ENCODE data around the gene SPATA46.

The SPATA46 gene

DNA sequence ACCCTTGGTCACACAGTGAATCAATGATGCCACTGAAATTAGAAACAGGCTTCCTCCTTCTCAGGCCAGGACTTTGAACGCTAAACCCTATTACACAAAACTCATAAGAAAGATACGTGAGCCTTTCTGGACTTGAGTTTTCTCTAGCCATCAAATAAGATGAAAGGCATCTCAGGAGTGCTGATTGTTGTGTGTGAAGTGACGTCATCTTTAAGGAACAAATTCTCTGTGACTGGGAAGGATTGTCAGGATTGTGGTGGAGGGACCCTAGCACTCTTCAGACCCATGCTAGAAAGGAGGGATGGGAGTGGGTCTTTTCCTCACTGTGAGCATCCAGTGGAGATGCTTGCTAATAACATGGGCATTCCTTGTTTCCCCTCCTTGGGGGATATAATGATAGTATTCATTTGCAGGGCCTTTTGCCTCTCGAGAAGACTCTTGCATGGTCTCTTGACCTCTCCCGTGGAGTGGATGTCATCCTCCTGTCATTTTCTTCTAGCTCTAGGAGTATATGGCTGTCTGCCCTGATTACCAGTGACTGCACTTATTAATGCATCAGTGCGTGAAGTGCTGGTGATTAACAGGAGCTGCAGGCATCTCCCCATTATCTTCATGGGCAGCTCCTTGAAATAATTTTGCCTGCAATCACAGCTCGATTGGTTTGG is 39.9 kb downstream of the SPATA46 start:
- TF ChIP-seq ZNF561 (tag by site-specific recombination; IDR thresholded peaks at IDR 0.05; ENCODE audit: borderline replicate concordance), result no peak
- TF ChIP-seq, protein P1, sequence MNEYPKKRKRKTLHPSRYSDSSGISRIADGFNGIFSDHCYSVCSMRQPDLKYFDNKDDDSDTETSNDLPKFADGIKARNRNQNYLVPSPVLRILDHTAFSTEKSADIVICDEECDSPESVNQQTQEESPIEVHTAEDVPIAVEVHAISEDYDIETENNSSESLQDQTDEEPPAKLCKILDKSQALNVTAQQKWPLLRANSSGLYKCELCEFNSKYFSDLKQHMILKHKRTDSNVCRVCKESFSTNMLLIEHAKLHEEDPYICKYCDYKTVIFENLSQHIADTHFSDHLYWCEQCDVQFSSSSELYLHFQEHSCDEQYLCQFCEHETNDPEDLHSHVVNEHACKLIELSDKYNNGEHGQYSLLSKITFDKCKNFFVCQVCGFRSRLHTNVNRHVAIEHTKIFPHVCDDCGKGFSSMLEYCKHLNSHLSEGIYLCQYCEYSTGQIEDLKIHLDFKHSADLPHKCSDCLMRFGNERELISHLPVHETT (tag by site-specific recombination; IDR thresholded peaks at IDR 0.05), result no peak
- TF ChIP-seq ZNF223 (tag by site-specific recombination; IDR thresholded peaks at IDR 0.05), result no peak
- TF ChIP-seq ZNF37A (tag by site-specific recombination; IDR thresholded peaks at IDR 0.05), result no peak
- TF ChIP-seq ZNF654 (tag by site-specific recombination; IDR thresholded peaks at IDR 0.05; ENCODE audit: low read depth), result no peak
- H3K36me3 ChIP-seq (ENCODE audit: control insufficient read depth in 2 of 2, insufficient read depth in 1 of 2, low read length in 2 of 2), result no peaks in the 10 kb centered on the region
- no peaks in the 10 kb centered on the region for H3K4me1 ChIP-seq (ENCODE audit: control insufficient read depth, insufficient read depth, low read length)
- POLR2A ChIA-PET, result no interaction called here
- CTCF ChIA-PET, result interaction anchor here (0.6 to 1.0 kb wide), 3 partner anchors 8 to 55 kb away, joined by 3 read pairs; no protein-coding TSS in a partner anchor
- H3K27ac ChIP-seq (ENCODE audit: extremely low read depth, low read depth, low read length), result no peak overlapping the region
- no peak overlapping the region for H3K4me3 ChIP-seq (ENCODE audit: low read depth, low read length)
- no peaks in the 10 kb centered on the region for H3K9me3 ChIP-seq (ENCODE audit: control insufficient read depth, insufficient read depth, low read depth, low read length)

DNA sequence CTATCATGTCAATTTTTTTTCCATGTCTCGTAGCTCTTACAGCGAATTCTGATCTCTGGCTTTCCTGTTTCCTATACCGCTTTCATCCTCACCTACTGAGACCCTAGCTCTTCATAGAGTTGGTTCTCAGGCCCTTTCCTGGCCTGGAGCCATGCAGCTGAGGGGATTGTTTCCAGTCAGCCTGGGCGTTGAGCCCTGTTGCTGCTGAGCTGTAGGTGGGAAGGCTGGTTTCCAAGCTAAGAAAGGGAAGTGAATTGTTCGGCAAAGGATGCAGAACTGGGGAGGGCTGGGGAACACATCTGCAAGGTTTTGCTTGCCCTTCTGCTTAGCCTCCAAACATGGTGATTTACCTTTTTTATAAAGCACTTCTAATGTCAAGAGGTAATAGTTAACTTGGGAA is 41.5 kb downstream of the SPATA46 start:
- no peak for TF ChIP-seq ZNF677 (tag by site-specific recombination; IDR thresholded peaks at IDR 0.05)
- TF ChIP-seq ZNF112 (tag by site-specific recombination; IDR thresholded peaks at IDR 0.05), result no peak
- no peak for TF ChIP-seq ZNF549 (tag by site-specific recombination; IDR thresholded peaks at IDR 0.05)
- TF ChIP-seq, protein P2, sequence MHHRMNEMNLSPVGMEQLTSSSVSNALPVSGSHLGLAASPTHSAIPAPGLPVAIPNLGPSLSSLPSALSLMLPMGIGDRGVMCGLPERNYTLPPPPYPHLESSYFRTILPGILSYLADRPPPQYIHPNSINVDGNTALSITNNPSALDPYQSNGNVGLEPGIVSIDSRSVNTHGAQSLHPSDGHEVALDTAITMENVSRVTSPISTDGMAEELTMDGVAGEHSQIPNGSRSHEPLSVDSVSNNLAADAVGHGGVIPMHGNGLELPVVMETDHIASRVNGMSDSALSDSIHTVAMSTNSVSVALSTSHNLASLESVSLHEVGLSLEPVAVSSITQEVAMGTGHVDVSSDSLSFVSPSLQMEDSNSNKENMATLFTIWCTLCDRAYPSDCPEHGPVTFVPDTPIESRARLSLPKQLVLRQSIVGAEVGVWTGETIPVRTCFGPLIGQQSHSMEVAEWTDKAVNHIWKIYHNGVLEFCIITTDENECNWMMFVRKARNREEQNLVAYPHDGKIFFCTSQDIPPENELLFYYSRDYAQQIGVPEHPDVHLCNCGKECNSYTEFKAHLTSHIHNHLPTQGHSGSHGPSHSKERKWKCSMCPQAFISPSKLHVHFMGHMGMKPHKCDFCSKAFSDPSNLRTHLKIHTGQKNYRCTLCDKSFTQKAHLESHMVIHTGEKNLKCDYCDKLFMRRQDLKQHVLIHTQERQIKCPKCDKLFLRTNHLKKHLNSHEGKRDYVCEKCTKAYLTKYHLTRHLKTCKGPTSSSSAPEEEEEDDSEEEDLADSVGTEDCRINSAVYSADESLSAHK (tag by site-specific recombination; IDR thresholded peaks at IDR 0.05), result no peak
- TF ChIP-seq, protein P1 (tag by site-specific recombination; IDR thresholded peaks at IDR 0.05), result no peak
- TF ChIP-seq YY1 (tag by site-specific recombination; IDR thresholded peaks at IDR 0.05), result no peak
- no peak for TF ChIP-seq ZNF837 (tag by site-specific recombination; IDR thresholded peaks at IDR 0.05)
- TF ChIP-seq KLF1 (tag by site-specific recombination; IDR thresholded peaks at IDR 0.05), result no peak
- no peak for TF ChIP-seq ZNF600 (tag by site-specific recombination; IDR thresholded peaks at IDR 0.05)
- TF ChIP-seq ZNF10 (tag by site-specific recombination; IDR thresholded peaks at IDR 0.05), result no peak
- no peak for TF ChIP-seq ZNF266 (tag by site-specific recombination; IDR thresholded peaks at IDR 0.05; ENCODE audit: low read depth)
- no peak for TF ChIP-seq ZNF302 (tag by site-specific recombination; IDR thresholded peaks at IDR 0.05; ENCODE audit: low read depth)
- no peak for TF ChIP-seq ZBTB17 (tag by site-specific recombination; IDR thresholded peaks at IDR 0.05)
- TF ChIP-seq, protein P3, sequence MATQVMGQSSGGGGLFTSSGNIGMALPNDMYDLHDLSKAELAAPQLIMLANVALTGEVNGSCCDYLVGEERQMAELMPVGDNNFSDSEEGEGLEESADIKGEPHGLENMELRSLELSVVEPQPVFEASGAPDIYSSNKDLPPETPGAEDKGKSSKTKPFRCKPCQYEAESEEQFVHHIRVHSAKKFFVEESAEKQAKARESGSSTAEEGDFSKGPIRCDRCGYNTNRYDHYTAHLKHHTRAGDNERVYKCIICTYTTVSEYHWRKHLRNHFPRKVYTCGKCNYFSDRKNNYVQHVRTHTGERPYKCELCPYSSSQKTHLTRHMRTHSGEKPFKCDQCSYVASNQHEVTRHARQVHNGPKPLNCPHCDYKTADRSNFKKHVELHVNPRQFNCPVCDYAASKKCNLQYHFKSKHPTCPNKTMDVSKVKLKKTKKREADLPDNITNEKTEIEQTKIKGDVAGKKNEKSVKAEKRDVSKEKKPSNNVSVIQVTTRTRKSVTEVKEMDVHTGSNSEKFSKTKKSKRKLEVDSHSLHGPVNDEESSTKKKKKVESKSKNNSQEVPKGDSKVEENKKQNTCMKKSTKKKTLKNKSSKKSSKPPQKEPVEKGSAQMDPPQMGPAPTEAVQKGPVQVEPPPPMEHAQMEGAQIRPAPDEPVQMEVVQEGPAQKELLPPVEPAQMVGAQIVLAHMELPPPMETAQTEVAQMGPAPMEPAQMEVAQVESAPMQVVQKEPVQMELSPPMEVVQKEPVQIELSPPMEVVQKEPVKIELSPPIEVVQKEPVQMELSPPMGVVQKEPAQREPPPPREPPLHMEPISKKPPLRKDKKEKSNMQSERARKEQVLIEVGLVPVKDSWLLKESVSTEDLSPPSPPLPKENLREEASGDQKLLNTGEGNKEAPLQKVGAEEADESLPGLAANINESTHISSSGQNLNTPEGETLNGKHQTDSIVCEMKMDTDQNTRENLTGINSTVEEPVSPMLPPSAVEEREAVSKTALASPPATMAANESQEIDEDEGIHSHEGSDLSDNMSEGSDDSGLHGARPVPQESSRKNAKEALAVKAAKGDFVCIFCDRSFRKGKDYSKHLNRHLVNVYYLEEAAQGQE (tag by site-specific recombination; IDR thresholded peaks at IDR 0.05), result no peak
- ChIA-PET CTCF (interaction anchor here (0.6 kb wide), 1 partner anchor 265 kb away, joined by 6 read pairs; no protein-coding TSS in a partner anchor), POLR2A (no interaction called here)
- no peaks in the 10 kb centered on the region for H3K4me1 ChIP-seq (ENCODE audit: control insufficient read depth, insufficient read depth, low read length)
- H3K9me3 ChIP-seq (ENCODE audit: control insufficient read depth, insufficient read depth, low read depth, low read length), result no peaks in the 10 kb centered on the region
- H3K4me3 ChIP-seq (ENCODE audit: low read depth, low read length), result no peak overlapping the region
- H3K36me3 ChIP-seq (ENCODE audit: control insufficient read depth in 2 of 2, insufficient read depth in 1 of 2, low read length in 2 of 2), result no peaks in the 10 kb centered on the region
- H3K27ac ChIP-seq (ENCODE audit: extremely low read depth, low read depth, low read length), result no peak overlapping the region

All from HEK293 (cell line).